Measurements from ENCODE around the gene ARID1A. TPM values are rescaled to one million over a fixed set of nuclear protein-coding genes. Genes with fewer than 3 reads are reported as not detected.
A peak's percentile ranks its signal among the peaks of the same experiment; 100 is the strongest.
"Not testable (repeated sequence)": the region's sequence is repeated elsewhere in the genome, so short reads cannot be mapped to it uniquely, and the experiment has no call there.

Gene ARID1A
- total RNA-seq, 1 donor from 2014 or later: 38.7 TPM

DNA sequence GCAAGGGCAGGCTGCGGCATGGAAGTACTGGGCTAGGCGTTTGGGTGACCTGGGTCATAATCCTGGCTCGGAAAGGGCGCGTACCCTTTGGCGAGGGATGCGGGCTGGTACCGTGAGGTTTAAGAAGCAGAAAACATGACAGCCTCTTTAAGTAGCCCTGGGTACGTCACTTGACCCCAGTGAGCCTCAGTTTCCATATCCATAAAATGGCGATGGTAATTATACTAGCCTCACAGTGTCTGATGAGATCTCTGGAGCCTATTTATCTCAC lies 92.6 kb downstream of the ARID1A start:
- no peak for DNase-seq

DNA sequence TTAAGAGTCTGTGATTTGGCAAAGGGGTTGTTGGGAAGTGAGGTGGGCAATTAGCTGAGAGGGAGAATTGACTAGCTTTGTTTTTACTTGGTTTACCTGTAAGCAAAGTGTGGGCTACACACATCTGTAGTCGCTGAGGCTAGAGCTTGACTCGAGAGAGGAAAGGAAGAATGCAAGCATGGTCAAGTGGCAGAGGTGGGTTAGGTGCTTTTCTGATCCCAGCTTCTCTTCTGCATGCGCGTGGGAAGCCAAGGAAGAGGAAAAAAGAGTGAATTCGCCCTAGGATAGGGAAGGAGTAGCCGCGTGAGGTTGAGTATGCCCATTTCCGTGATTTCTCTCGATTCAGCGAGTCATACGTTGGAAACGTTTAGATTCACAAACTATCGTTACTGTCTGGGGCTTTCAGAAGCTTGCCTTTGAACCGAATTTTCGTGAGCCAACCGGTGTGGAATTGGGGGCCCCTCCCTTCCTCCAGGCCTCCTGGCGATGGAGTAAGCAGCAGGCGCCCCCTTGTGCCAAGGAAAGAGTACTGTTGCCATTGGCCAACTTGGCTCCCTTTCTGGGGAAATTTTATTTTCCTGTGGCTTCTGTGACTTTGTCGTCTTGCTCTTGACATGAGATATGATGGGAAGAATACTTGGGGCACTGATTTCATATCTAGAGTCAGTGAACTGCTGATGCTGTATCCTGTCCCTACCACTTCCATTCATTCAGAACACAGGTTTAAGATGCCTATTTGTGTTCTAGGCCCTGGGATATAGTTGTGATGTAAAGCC lies 93.2 kb downstream of the ARID1A start:
- DNase-seq: peak; percentile 96

DNA sequence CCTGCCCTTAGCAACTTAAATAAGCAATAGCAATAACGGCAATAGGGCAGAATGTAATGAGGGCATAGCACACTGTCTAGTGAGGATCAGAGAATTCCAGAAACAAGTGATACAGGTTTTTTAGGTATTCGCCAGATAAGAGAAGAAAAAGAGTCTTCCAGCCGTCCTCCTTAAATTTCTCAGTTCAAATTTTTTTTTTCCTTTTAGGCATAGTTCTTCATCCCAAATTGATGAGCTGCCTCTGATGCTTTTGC lies 93.7 kb downstream of the ARID1A start:
- DNase-seq: no peak

DNA sequence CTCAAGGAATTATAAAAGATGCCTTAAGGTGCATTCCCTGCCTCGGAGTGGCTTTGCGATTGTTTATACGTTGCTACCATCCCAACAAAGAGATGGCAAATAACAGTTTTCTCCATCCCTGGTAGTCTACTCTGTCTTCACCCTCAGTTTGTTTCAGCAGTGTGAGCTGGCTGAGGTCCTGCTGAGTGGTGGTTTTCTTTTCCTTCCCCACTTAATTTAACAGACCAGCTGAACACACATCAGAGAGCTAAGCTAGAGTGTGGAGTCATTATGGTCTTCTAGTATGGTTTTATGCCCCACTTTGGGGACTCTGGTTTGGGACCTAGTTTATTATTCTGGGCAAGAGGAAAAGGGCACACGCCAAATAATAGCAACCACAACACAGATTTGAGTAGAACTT lies 94.1 kb downstream of the ARID1A start:
- no peak for DNase-seq

DNA sequence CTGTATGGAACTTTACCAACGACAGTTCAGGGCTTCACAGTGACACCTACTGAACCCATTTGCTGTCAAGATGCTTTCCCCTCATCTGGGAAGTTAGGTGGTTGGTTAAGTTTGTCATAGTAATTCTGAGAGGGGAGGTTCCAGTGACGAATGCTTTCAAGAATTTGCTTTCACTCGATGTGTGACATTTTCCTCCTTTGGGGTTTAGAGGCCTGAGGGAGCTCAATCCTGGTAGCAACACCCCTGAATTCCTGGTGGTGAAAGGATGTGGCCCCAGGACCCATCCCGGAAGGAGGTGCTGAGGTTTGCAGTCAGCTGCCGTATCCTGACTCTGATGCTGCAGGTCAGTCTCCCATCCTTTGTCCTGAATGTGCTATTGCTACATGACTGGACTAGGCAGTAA lies 94.7 kb downstream of the ARID1A start:
- no peak for DNase-seq

DNA sequence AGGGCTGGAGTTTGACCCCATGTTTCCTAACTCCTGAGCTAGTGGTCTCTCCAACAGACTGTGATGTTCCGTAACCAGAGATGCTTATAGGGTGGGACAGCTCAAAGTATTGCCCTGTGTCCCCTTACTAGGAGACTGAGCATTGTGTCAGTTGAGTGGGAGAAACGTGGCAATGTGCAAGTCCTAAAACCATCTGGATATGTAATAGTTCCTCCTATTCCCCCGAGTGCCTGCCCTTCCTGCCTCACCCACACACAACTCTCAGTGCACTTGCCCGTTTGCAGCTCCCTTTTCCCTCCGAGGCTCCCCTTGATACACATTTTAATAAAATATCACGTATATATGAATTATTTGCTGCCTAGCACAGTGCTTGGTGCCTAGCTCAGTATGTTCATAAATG lies 95.3 kb downstream of the ARID1A start:
- DNase-seq: no peak

DNA sequence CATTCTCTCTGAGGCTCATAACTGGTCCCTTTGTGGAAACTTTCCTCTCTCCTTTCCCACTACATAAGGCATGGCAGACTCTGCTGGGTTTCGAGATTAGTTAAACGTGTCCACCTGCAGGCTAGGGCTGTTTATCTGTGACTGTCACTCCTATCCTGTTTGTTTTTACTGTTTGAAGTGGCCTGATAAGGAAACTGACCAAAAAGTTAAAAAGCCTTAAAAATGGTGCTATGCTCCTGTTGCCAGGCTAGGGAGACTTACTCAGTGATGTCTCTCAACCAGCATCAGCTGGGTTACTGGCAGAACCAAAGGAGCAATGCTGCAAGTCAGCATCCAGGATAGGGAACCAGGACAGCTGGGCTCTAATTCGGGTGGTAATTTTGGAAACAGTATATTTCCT lies 95.8 kb downstream of the ARID1A start:
- DNase-seq: no peak

DNA sequence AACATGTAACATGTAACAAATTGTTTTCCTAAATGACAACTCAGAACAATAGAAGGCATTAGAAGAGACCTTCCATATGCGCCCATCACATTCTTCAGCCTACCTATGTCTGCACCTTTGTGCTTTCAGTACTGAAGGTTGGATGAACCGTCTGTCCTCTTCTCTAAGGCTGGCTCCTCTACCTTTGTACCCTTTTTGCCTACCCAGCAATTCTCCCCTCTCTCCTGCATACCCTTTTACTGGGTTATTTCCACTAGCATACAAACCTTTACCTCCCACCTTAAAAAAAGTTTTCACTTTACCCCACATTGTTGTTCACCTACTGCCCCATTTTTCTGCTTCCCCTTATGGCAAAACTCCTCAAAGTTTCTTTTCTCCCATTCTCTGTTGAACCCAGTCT lies 97.1 kb downstream of the ARID1A start:
- DNase-seq: no peak

DNA sequence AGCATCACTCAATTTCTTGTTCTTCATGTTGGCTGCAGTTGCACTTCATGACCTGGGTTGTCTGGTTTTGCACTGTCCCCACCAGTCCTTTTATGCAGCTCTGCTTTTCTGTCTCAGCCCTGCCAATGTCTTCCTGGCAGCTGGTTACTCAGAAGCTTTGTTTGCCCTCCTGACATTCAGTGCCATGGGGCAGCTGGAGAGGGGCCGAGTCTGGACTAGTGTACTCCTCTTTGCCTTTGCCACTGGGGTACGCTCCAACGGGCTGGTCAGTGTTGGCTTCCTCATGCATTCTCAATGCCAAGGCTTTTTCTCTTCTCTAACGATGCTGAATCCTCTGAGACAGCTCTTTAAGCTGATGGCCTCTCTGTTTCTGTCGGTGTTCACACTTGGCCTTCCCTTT lies 98.6 kb downstream of the ARID1A start:
- DNase-seq: no peak

DNA sequence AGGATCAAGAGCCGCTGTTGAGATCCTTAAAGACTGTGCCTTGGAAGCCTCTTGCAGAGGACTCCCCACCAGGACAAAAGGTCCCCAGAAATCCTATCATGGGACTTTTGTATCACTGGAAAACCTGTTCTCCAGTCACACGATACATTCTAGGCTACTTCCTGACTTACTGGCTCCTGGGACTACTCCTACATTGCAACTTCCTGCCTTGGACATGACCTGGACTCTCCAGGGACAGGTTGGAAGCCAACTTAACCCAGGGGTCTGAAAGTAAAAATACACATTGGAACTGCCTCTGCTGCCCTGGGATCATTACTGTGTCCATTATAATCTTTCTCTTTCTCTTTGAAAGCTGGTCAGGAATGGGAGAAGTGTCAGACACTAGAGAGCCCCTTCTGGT lies 101.8 kb downstream of the ARID1A start:
- no peak for DNase-seq

DNA sequence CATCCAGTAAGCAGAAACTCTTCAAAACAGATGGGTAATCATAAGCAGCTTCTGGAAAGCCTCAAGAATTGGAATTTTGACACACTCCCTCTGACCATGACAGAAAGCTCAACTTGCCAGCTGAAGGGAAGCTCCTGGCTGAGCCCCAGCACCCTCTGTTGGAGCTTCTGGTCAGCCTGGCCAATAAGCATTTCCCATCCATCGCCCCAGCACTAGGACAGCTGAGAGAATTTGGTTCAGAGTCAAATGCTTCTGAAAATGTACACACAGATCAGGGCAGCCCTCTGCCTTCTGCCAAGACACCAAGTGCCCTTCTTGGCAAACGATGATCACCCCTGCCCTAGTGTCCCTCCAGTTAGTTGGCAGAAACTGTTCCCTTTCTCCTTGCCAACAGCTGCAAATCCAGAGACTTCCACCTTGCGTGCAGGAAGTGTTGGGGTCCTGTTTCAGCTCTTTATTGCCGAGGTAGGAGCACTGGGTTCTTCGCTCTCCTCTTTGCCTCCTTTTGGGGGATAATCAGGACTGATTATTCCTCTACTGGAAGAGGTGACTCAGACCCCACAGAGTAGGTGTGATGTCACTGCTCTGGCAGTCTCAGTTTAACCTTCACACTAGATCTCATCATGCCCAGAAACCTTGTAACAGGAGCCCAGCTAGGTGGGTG lies 103.8 kb downstream of the ARID1A start:
- peak; percentile 97 for DNase-seq

DNA sequence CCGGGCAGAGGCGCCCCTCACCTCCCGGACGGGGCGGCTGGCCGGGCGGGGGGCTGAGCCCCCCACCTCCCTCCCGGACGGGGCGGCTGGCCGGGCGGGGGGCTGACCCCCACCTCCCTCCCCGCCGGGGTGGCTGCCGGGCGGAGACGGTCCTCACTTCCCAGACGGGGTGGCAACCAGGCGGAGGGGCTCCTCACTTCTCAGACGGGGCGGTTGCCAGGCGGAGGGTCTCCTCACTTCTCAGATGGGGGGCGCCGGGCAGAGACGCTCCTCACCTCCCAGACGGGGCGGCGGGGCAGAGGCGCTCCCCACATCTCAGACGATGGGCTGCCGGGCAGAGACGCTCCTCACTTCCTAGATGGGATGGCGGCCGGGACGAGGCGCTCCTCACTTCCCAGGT lies 108.1 kb downstream of the ARID1A start:
- not testable (repeated sequence) for DNase-seq

DNA sequence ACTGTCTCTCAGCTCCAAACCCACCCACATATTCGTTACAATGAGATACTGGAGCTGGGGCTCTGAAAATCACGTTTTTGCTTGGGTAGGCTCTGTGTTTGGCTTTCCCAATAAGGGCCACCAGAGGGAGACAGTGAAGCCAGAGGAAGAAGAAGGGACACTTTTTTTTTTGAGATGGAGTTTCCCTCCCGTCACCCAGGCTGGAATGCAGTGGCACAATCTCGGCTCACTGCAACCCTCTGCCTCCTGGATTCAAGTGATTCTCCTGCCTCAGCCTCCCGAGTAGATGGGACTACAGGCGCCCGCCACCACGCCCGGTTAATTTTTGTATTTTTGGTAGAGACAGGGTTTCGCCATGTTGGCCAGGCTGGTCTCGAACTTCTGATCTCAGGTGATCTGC lies 114.3 kb downstream of the ARID1A start:
- peak; percentile 84 for DNase-seq

DNA sequence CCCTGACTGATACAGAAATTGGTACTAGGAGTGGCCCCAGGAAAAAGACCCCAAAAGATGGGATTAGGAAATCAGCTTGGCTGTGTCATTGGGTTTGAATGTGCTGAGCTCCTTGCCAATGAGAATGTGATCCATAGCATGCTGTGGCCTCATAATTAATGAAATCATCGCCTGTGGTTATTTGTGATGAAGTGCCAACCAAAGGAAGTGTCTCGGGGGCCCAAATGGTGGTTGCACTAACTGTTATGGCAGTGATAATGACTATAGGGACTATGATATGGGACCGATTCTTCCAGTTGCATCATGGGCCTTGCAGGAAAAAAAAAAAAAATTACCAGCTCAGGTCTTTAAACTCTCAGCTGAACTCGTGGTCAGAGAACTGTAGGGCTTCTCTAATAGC lies 115.2 kb downstream of the ARID1A start:
- DNase-seq: no peak

DNA sequence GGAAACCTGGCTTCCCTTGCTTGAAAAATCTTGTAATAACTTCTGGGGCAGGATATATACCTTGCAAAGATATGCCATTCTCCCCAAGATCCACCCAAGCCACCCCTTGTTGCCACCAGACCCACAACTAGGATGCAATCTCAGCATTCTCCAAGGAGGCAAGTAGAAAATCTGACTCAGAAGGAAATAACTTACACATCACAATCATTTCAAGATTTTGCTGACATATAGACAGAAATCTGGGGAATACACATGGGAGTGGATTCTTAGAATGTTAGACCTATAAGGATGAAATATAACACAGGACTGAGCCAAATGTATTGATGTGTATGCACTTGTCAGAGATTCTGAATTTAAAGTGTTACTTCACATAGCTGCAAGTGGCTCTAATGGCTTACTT lies 115.9 kb downstream of the ARID1A start:
- DNase-seq: no peak

DNA sequence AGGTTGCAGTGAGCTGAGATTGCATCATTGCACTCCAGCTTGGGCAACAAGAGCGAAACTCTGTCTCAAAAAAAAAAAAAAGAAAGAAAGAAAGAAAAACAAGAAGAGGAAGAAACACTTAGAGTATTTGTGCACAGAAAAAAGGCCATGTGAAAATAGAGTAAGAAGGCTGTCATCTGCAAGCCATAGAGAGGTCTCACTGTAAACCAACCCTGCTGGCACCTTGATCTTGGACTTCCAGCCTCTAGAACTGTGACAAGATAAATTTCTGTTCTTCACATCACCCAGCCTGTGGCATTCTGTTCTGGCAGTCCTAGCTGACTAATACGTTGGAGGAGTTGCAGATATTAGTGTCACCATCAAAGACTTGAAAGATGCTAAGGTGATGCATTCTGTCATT lies 118.6 kb downstream of the ARID1A start:
- no peak for DNase-seq

DNA sequence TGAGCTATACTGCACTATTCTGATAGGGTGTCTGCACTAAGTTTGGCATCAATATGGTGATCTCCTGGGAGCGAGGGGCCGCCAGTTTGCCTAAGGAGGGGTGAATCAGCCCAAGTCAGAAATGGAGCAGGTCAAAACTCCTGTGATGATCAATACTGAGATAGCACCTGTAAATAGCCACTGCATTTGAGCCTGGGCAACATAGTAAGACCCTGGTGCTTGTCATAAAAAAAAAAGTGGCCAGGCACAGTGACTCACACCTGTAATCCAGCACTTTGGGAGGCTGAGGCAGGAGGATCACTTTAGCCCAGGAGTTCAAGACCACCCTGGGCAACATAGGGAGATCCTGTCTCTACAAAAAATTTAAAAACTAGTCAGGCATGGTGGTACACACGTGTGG lies 119.1 kb downstream of the ARID1A start:
- no peak for DNase-seq

DNA sequence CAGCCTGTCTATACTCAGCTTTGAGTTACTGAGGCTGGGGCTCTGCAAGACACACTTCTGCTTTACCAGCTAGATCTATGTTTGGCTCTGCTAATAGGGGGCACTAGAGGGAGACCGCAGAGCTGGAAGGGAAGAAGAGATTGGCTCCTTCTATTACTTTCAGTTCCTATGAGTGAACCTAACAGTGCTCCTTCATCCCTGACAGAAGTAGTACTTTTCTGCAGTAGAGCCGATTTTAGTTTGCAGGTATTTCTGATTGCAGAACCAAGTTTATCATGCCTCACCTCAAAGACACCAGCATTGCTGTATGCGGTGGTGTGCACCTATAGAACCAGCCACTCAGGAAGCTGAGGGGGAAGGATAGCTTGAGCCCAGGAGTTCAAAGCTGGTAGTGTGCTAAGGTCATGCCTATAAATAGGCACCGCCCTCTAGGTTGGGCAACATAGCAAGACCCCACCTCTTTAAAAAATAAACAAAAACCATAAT lies 125.0 kb downstream of the ARID1A start:
- no peak for DNase-seq

DNA sequence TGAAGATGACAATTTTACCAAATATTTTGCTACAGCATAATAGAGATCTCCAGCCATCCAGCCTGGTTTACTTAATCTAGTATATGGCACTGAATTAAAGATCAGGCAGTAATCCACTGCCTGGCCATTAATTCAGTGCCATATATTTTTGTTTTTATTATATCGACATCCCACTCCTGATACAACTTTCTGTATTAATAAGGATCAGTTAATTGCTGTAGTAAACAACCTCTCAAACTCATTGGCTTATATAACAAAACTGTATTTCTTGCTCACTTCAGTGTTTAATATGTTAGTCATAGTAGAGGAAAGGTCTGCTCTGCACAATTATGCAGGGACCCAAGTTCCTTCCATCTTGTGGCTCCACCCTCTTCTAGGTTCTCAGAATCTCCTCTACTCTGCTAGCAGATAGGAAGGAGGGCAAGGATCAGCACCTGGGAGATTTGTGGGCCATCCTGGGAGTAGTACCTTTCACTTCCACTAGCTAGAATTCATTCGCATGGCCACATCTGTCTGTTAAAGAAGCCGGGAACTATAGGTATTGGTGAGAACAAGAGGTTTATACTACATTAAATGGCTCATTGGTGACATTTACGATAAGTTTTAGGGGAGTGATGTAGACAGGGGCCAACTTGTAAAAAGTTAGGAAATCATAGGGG lies 127.1 kb downstream of the ARID1A start:
- no peak for DNase-seq

DNA sequence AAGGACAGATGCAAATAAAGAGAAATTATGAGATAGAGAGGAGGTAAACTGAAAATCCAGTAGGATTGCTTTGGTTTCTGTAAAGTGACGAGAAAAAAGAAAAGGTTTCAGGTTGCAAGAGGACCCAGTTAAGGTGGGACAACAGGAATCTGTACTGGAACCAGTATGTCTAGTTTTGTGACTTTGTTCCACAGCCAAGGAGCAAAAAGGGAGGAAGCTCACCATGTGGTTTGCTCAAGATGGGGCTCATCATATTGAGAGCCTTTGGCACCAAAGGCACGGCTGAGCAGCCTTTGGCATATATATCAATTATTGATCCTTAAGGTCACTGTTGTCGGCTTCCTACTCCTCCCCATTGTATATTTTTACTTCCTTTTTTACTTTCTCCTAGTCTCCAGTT lies 128.9 kb downstream of the ARID1A start:
- DNase-seq: peak; percentile 45

DNA sequence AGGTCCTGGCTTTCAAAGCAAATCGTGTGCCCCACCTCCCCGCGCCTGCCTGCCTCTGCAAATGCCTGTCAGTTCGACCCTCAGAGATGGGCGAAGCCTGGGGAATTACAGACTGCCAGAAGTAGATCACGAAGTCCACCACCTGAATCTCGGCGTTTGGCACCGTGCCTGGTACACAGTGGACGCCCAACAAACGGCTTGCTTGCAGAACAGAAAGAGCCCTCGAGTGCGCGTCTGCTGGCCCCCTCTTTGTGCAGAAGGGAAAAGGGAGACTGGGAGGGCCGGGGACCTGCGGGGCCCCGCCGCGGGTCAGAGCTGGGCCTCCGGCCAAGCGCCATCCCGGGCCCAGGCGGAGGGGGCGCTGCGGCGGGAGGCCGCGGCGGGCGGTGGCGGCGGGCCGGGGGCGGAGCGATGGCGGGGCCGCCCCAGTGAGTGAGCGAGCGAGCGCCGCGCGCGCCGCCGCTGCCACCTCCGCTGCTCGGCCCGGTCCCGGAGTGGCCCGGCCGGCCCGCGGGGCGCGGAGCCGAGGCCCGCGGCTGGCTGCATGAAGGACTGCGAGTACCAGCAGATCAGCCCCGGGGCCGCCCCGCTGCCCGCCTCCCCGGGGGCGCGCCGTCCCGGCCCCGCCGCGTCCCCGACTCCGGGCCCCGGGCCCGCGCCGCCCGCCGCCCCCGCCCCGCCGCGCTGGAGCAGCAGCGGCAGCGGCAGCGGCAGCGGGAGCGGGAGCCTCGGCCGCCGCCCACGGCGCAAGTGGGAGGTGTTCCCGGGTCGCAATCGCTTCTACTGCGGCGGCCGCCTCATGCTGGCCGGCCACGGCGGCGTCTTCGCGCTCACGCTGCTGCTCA lies 130.7 kb downstream of the ARID1A start, which contains the start of gene ZDHHC18:
ZDHHC18 (plus strand) TSS at position 428 of the 845 bp plus-strand sequence; CDS start at position 545, 117 bp downstream.
- DNase-seq: peak; percentile 80

DNA sequence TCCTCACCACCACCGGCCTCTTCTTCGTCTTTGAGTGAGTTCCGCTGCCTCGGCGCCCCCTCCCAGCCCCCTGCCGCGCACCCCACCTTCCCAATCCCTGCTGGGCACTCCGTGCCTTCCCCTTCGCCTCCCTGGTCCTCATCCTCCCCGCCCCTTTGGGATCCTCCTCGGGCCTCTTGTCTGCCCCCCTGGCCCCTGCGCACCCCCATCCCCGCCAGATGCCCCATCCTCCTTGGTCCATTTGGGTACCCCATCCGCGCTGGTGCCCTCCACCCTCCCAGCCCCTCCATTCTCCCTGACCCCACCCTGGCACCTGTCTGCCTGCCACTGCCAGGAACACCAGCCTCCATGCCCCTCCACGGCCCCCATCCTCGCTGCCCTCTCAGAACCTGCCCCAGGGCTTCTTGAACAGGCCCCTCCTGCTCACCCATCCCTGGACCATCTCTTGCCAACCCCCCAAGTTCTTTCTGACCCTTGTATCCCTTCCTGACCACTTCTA lies 131.3 kb downstream of the ARID1A start:
- no peak for DNase-seq

DNA sequence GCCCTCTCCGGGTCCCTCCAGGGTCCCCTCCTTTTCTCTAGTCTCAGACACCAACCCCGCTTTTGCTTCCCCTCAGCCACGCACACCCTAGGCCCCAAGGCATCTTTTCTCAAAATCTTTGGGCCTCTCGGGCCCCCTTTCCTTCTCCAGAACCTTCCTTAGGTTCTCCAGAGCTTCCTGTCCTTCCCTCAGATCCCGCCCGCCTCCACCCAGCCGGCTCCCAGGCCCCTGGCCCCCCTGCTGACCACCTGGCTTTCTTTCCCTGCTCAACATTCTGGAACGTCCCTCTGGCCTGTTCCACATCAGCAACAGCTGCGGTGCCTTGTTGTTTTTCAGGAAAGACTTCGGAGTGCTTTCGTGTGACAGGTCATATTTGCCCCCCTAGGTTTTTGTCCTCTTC lies 131.8 kb downstream of the ARID1A start:
- peak; percentile 56 for DNase-seq

All from tongue (tissue), 2 donors.